Left lung (tissue), 10 donors: Measurements from ENCODE around the gene PIK3R2. TPM values are rescaled to one million over a fixed set of nuclear protein-coding genes. Genes with fewer than 3 reads are reported as not detected.

Experiments used
- ATAC-seq: fragments of 200-7000 bp; cut with Tn5 transposase; one replicate; pipeline ENCODE4 v1.9.1; 2020; ENCODE audit warnings: moderate library complexity
- DNase-seq, 4 donors: peaks; one replicate each; pipeline ENCODE4 v3.0.0-alpha.2; 2013 to 2020
- H3K27ac ChIP-seq, 2 donors: fragments of 200-600 bp; sonication (generic) in 1 of 2; one replicate each; pipeline versions ENCODE4 v1.5.0 to v1.8.0; 2020 to 2021
- H3K27me3 ChIP-seq, 2 donors: fragments of 200-600 bp; sonication (generic) in 1 of 2; one replicate each; pipeline versions ENCODE4 v1.5.0 to v1.8.0; 2020 to 2021
- H3K36me3 ChIP-seq, 2 donors: fragments of 200-600 bp; sonication (generic) in 1 of 2; one replicate each; pipeline versions ENCODE4 v1.5.0 to v1.8.0; 2020 to 2021
- H3K4me1 ChIP-seq, 2 donors: fragments of 200-600 bp; one replicate each; pipeline ENCODE4 v1.8.0; 2021
- H3K4me3 ChIP-seq, 2 donors: fragments of 200-600 bp; sonication (generic) in 1 of 2; one replicate each; pipeline versions ENCODE4 v1.5.0 to v1.8.0; 2020 to 2021; ENCODE audit warnings: mild to moderate bottlenecking in 1 of 2
- H3K9me3 ChIP-seq, 2 donors: fragments of 200-600 bp; sonication (generic) in 1 of 2; one replicate each; pipeline versions ENCODE4 v1.5.0 to v1.8.0; 2020 to 2021
- intact Hi-C, 2 donors: fragments of 100-400 bp; cut with DNase I; formaldehyde crosslinking; loops; one replicate each; pipeline versions ENCODE4 v1.11.2 to v1.14.2; 2022
- polyA plus RNA-seq, 6 donors: library from polyadenylated mRNA; unstranded; fragments of 120-200 nt; gene quantifications; one replicate each; pipeline ENCODE4 v1.2.1, GENCODE V29; 2013; ENCODE audit not compliant: insufficient read length in 6 of 6
- total RNA-seq, 2 donors: library from RNA; stranded (reverse); fragmentation: NEBNext Ultra II Directional; extraction: Animal tissue kit (Norgen Biotek cat#: 25700); gene quantifications; one replicate each; pipeline ENCODE4 v1.2.1, GENCODE V29; 2021
- TF ChIP-seq, protein P1 (sequence below), 2 donors: fragments of 200-600 bp; sonication (generic) in 1 of 2; IDR thresholded peaks; one replicate each; pipeline versions ENCODE4 v1.5.0 to v1.8.0; 2021; ENCODE audit warnings: antibody characterized with exemption in 2 of 2
- donor health status: DM: no; HTN: yes; CAD: no.
- donor health status: DM: no; HTN: no; CAD: no.

The PIK3R2 gene
- total and polyA plus RNA-seq, 8 donors = 25.7 to 37.7 (median 32.5) TPM

DNA sequence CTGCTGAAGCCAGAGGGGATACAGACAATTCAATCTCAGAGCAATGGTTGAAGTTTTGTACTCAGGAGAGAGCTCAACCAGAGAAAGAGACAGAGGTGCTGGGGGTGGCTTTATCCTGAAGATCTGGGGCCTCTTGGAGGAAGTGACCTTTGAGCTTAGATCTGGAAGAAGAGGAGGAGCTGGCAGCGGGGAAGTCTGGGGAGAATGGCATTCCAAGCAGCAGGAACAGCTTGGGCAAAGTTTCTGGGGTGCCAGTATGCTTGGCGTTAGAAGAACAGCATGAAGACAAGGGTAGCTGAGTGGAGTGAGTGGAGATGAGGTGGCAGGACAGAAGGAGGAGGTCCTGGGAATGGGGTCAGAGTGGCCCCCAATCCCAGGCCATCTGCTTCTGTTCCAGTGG lies 44.1 kb upstream of the PIK3R2 start:
- no peak for ATAC-seq
- intact Hi-C loops = no loop called here
- peaks cover 10 to 71% of the 10 kb centered on the region in 2 donors for H3K4me1 ChIP-seq

DNA sequence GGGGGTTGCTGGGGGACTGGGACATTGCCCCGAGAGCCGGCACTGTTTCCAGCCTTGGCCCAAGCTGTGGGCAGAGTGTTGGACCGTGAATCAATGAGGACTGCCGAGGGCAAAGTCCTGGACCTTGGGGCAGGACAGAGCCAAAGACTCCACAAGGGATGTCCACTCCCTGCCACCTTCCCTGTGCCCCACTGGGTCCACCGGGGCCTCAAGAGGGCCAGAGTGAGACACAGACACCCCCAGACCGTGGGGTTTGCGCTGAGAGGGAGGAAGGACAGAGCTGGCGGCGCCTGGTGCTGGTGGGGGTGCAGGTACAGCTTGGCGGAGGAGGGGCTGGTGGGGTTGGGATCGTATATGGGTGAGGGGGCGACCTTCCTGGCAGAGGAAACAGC lies 43.6 kb upstream of the PIK3R2 start:
- intact Hi-C loops = no loop called here
- H3K27me3 ChIP-seq = peaks cover 0 to 19% of the 10 kb centered on the region in 2 donors
- TF ChIP-seq, protein P1, sequence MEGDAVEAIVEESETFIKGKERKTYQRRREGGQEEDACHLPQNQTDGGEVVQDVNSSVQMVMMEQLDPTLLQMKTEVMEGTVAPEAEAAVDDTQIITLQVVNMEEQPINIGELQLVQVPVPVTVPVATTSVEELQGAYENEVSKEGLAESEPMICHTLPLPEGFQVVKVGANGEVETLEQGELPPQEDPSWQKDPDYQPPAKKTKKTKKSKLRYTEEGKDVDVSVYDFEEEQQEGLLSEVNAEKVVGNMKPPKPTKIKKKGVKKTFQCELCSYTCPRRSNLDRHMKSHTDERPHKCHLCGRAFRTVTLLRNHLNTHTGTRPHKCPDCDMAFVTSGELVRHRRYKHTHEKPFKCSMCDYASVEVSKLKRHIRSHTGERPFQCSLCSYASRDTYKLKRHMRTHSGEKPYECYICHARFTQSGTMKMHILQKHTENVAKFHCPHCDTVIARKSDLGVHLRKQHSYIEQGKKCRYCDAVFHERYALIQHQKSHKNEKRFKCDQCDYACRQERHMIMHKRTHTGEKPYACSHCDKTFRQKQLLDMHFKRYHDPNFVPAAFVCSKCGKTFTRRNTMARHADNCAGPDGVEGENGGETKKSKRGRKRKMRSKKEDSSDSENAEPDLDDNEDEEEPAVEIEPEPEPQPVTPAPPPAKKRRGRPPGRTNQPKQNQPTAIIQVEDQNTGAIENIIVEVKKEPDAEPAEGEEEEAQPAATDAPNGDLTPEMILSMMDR (IDR thresholded peaks at IDR 0.05) = no peak
- ATAC-seq (no peak), DNase-seq (no peak)
- peak overlapping the region; percentile 54 to 74 for H3K4me3 ChIP-seq
- peaks cover 10 to 72% of the 10 kb centered on the region in 2 donors for H3K4me1 ChIP-seq
- no peaks in the 10 kb centered on the region for H3K9me3 ChIP-seq
- peak overlapping the region; percentile 49 to 86 for H3K27ac ChIP-seq
- H3K36me3 ChIP-seq = peaks cover 0 to 11% of the 10 kb centered on the region in 2 donors

More for the DNA sequence above, 44.1 kb upstream of the PIK3R2 start:
- Histone ChIP-seq H3K9me3 (no peaks in the 10 kb centered on the region), H3K27ac (peak overlapping the region in 1 of 2 donors; percentile 86), H3K27me3 (peaks cover 0 to 19% of the 10 kb centered on the region in 2 donors), H3K36me3 (peaks cover 0 to 8% of the 10 kb centered on the region in 2 donors), H3K4me3 (peak overlapping the region in 1 of 2 donors; percentile 74)
- DNase-seq = no peak
- TF ChIP-seq, protein P1 (IDR thresholded peaks at IDR 0.05) = no peak

DNA sequence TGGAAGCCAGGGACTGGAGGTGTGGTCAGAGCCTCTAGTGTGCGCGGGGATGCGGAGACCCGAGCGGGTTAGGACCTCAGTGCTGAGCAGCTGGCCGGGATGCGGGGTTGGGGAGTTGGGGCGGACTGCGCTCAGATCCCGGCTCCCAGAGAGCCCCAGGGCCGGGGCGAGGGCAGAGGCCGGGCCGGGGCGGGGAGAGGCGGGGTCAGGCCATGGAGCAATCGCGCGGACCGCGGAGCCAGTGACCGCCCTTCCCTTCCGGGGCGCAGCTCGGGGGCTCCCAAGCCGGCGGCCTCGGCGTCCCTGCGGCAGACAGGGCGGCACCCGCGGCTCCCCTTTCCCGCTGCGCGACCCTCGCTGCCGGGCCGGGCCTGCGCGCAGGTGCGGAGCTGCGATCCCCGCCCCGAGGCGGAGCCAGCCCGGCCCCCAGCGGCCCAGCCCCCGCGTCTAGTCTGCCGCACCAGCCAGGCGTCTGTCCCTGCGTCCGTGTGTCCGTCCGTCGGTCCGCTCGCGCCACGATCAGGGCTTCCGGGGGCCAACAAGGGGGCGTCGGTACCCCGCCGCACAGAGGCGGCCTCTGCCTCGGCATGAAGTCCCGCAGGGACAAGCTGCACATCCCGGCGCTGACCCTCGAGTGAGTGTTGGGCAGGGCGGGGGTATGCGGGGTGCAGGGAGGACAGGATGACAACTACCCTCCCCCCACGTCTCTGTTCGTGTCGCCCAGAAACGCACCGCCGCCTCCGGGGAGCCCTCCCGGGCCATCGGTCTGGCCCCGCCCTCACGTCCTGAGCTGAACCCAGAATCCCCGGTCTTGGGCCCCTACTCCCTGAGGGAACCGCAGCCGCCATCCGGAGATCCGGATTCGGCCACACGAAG lies 43.0 kb upstream of the PIK3R2 start:
- intact Hi-C loops = loop anchor here in 1 of 2 donors (5.0 kb wide), 1 partner anchor 57 kb away; no protein-coding TSS in a partner anchor
- H3K36me3 ChIP-seq = peaks cover 0 to 17% of the 10 kb centered on the region in 2 donors
- DNase-seq (peak in 2 of 4 donors; percentile 75 to 97), ATAC-seq (peak; percentile 72)
- H3K27me3 ChIP-seq = peaks cover 0 to 19% of the 10 kb centered on the region in 2 donors
- H3K27ac ChIP-seq = peak overlapping the region; percentile 49 to 86
- H3K4me3 ChIP-seq = peak overlapping the region; percentile 54 to 74
- H3K9me3 ChIP-seq = no peaks in the 10 kb centered on the region
- peaks cover 5 to 66% of the 10 kb centered on the region in 2 donors for H3K4me1 ChIP-seq
- TF ChIP-seq, protein P1 (IDR thresholded peaks at IDR 0.05) = no peak

DNA sequence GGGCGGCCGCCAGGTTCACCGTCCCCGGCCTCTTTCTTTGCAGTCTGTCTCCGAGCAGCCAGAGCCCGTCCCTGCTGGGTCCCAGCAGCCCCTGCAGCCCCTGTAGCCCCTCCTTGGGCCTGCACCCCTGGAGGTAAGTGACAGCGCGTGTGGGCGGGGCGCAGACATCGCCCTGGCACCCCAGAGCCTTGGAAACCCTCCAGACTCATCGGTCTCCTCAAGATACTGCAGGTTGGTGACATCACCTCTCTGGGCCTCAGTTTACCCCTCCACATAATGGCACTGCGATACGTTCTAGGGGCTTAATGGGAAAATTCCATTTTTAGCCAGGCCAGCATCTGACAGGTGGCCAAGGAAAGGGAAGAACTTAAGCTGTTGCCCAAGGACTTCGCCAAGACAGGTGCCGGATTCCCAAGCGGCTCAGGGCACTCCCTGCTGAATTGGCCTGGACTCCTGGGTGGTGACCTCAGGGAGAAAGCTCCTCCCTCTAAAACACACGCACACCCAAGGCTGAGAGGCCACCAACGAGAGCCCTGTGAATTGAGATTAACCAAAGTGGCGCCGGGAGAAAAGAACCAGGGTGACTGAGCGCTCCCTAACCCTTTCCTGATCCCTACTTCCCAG lies 42.2 kb upstream of the PIK3R2 start:
- Histone ChIP-seq H3K27ac (peak overlapping the region; percentile 49 to 86), H3K4me3 (peak overlapping the region; percentile 54 to 74), H3K9me3 (no peaks in the 10 kb centered on the region), H3K27me3 (peaks cover 0 to 19% of the 10 kb centered on the region in 2 donors), H3K4me1 (peaks cover 4 to 66% of the 10 kb centered on the region in 2 donors), H3K36me3 (peaks cover 0 to 24% of the 10 kb centered on the region in 2 donors)
- ATAC-seq (peak; percentile 73), DNase-seq (peak in 1 of 4 donors; percentile 65)
- intact Hi-C loops = loop anchor here in 1 of 2 donors (5.0 kb wide), 1 partner anchor 57 kb away; no protein-coding TSS in a partner anchor
- TF ChIP-seq, protein P1 (IDR thresholded peaks at IDR 0.05) = no peak
